PC-9 (cell line): ENCODE data around the gene TSHR. TPM values are rescaled to one million over a fixed set of nuclear protein-coding genes. Genes with fewer than 3 reads are reported as not detected.

ENCODE experiments used
- BruUV-seq: library from RNA; stranded (reverse); fragments of 400-500 nt; replicated peaks from 2 replicates; lab custom pipeline; 2021; lab: Mats Ljungman, UMichigan
- CTCF ChIA-PET: fragments of 300-600 bp; sonication (Branson Sonifier 250); formaldehyde crosslinking; loops from one replicate; lab custom pipeline; 2022; ENCODE audit warnings: antibody characterized with exemption; lab: Charles Lee
- POLR2A ChIA-PET: fragments of 300-600 bp; sonication (Branson Sonifier 250); formaldehyde crosslinking; loops from one replicate; lab custom pipeline; 2022; ENCODE audit warnings: antibody characterized with exemption; ENCODE audit not compliant: unreplicated experiment; lab: Charles Lee
- DNase-seq, 2 experiments: peaks; one replicate each; pipeline versions ENCODE4 v3.0.0 to v3.0.0-alpha.2; 2015 to 2022; ENCODE audit warnings: mixed read lengths in 1 of 2
- H2AFZ ChIP-seq: fragments of 200-600 bp; sonication (generic); 2 replicates; pipeline ENCODE4 v1.8.1; 2017; ENCODE audit warnings: antibody characterized with exemption
- H3F3A ChIP-seq: fragments of 200-600 bp; sonication (generic); 2 replicates; pipeline ENCODE4 v1.8.1; 2017; ENCODE audit warnings: antibody characterized with exemption, mild to moderate bottlenecking, low read depth; ENCODE audit not compliant: insufficient read depth
- H3K27ac ChIP-seq: fragments of 200-600 bp; sonication (generic); 2 replicates; pipeline ENCODE4 v1.6.1; 2016; ENCODE audit warnings: mixed run types
- H3K27me3 ChIP-seq: fragments of 200-600 bp; sonication (generic); 2 replicates; pipeline ENCODE4 v1.6.1; 2016; ENCODE audit warnings: low read depth, mixed run types; ENCODE audit not compliant: insufficient read depth
- H3K36me3 ChIP-seq: fragments of 200-600 bp; sonication (generic); 2 replicates; pipeline ENCODE4 v1.6.1; 2016; ENCODE audit warnings: low read depth, mixed run types
- H3K4me1 ChIP-seq: fragments of 200-600 bp; sonication (generic); replicated peaks from 2 replicates; pipeline ENCODE4 v1.6.1; 2016; ENCODE audit warnings: mixed run types; ENCODE audit not compliant: insufficient read depth
- H3K4me2 ChIP-seq: fragments of 200-600 bp; sonication (generic); 2 replicates; pipeline ENCODE4 v1.6.1; 2017; ENCODE audit warnings: mixed run types
- H3K4me3 ChIP-seq: fragments of 200-600 bp; sonication (generic); 2 replicates; pipeline ENCODE4 v1.6.1; 2016; ENCODE audit warnings: mixed run types
- H3K79me2 ChIP-seq: fragments of 200-600 bp; sonication (generic); 2 replicates; pipeline ENCODE4 v1.6.1; 2017; ENCODE audit warnings: low read depth, mixed run types
- H3K9me2 ChIP-seq: fragments of 200-600 bp; sonication (generic); 2 replicates; pipeline ENCODE4 v1.8.1; 2017; ENCODE audit warnings: mild to moderate bottlenecking; ENCODE audit not compliant: insufficient read depth
- H3K9me3 ChIP-seq: fragments of 200-600 bp; sonication (generic); 2 replicates; pipeline ENCODE4 v1.8.1; 2016; ENCODE audit warnings: low read depth; ENCODE audit not compliant: insufficient read depth
- H4K20me1 ChIP-seq: fragments of 200-600 bp; sonication (generic); 2 replicates; pipeline ENCODE4 v1.8.1; 2017; ENCODE audit not compliant: insufficient read depth
- EZH2 ChIP-seq: fragments of 200-600 bp; sonication (generic); IDR thresholded peaks from 2 replicates; pipeline ENCODE4 v1.8.0; 2017; ENCODE audit warnings: antibody characterized with exemption, low read depth
- intact Hi-C: fragments of 100-400 bp; cut with micrococcal nuclease; formaldehyde crosslinking; loops from one replicate; pipeline ENCODE4 v1.10.0; 2022; ENCODE audit not compliant: unreplicated experiment
- total RNA-seq: library from RNA; stranded (reverse); gene quantifications from 2 replicates; pipeline ENCODE4 v1.2.3, GENCODE V29; 2021
- TF ChIP-seq, protein P1 (sequence below): fragments of 200-600 bp; sonication (generic); conservative IDR thresholded peaks from 2 replicates; pipeline ENCODE4 v1.6.1; 2017; ENCODE audit warnings: mixed run types, antibody characterized with exemption, mild to moderate bottlenecking, moderate library complexity

The TSHR gene
- total RNA-seq, 1 experiment from 2014 or later, result not detected

GRCh38 chr14:81144824-81145603 is 189.6 kb downstream of the TSHR start:
- Histone ChIP-seq H3F3A (no peaks in the 10 kb centered on the region), H3K27me3 (no peaks in the 10 kb centered on the region), H2AFZ (no peak overlapping the region), H3K9me2 (no peaks in the 10 kb centered on the region), H3K36me3 (no peaks in the 10 kb centered on the region), H3K79me2 (no peaks in the 10 kb centered on the region), H3K9me3 (no peaks in the 10 kb centered on the region), H3K27ac (no peak overlapping the region), H4K20me1 (no peaks in the 10 kb centered on the region), H3K4me2 (no peak overlapping the region), H3K4me3 (no peak overlapping the region), H3K4me1 (no peaks in the 10 kb centered on the region)
- POLR2A ChIA-PET, result interaction anchor here (0.7 kb wide), 1 partner anchor 9 kb away, joined by 3 read pairs; no protein-coding TSS in a partner anchor
- TF ChIP-seq EZH2, result no peak
- TF ChIP-seq, protein P1, sequence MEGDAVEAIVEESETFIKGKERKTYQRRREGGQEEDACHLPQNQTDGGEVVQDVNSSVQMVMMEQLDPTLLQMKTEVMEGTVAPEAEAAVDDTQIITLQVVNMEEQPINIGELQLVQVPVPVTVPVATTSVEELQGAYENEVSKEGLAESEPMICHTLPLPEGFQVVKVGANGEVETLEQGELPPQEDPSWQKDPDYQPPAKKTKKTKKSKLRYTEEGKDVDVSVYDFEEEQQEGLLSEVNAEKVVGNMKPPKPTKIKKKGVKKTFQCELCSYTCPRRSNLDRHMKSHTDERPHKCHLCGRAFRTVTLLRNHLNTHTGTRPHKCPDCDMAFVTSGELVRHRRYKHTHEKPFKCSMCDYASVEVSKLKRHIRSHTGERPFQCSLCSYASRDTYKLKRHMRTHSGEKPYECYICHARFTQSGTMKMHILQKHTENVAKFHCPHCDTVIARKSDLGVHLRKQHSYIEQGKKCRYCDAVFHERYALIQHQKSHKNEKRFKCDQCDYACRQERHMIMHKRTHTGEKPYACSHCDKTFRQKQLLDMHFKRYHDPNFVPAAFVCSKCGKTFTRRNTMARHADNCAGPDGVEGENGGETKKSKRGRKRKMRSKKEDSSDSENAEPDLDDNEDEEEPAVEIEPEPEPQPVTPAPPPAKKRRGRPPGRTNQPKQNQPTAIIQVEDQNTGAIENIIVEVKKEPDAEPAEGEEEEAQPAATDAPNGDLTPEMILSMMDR, result no peak
- BruUV-seq, result no TSS peak
- CTCF ChIA-PET, result no interaction called here
- no peak for DNase-seq
- intact Hi-C loops, result no loop called here

DNA sequence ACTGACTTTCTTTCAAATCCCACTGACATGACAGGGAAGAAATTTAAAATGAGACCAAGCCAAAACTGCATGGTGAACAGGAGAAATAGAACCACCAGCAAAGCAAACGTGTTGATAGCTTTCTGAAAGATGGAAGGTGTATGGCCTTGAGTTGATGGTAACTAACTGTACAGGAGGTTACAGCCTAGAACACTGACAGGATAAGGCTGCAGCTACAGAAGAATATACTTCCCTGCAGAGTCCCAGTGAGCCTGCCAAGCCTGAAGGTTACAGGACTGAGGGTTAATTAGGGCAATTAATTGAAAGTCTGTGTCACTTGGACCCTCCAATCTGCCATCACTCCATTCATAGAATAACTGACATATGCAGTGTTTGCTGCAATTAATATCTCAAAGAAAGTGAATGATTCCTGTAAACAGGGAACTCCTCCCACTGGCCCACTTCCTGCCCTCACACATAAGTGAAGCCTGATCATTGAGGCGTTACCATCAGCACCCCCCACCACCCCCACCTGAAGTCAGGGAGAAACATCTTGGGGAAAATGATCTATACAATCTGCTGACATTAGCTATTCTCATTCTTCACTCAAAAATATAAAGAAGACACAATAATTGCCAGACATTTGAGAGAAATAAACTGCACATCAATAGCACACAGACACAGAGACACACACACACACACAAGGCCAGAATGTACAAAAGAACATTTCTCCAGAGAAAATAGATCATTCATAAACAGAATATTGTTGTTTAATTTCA is 191.9 kb downstream of the TSHR start:
- no TSS peak for BruUV-seq
- Histone ChIP-seq H3K36me3 (no peaks in the 10 kb centered on the region), H3K27ac (no peak overlapping the region), H3K79me2 (no peaks in the 10 kb centered on the region), H3F3A (no peaks in the 10 kb centered on the region), H3K9me3 (no peaks in the 10 kb centered on the region), H4K20me1 (no peaks in the 10 kb centered on the region), H3K4me2 (no peak overlapping the region), H2AFZ (no peak overlapping the region), H3K4me3 (no peak overlapping the region), H3K4me1 (no peaks in the 10 kb centered on the region), H3K27me3 (no peaks in the 10 kb centered on the region), H3K9me2 (no peaks in the 10 kb centered on the region)
- TF ChIP-seq, protein P1, result no peak
- TF ChIP-seq EZH2, result no peak
- no peak for DNase-seq
- CTCF ChIA-PET, result no interaction called here
- POLR2A ChIA-PET, result no interaction called here
- intact Hi-C loops, result no loop called here

GRCh38 chr14:81148635-81149034 is 193.2 kb downstream of the TSHR start:
- CTCF ChIA-PET, result no interaction called here
- POLR2A ChIA-PET, result no interaction called here

More at GRCh38 chr14:81148635-81149034, 193.2 kb downstream of the TSHR start:
- Histone ChIP-seq H3K4me2 (no peak overlapping the region), H3F3A (no peaks in the 10 kb centered on the region), H3K36me3 (no peaks in the 10 kb centered on the region), H3K9me3 (no peaks in the 10 kb centered on the region), H3K27me3 (no peaks in the 10 kb centered on the region), H4K20me1 (no peaks in the 10 kb centered on the region), H2AFZ (no peak overlapping the region), H3K4me1 (no peaks in the 10 kb centered on the region), H3K9me2 (no peaks in the 10 kb centered on the region), H3K4me3 (no peak overlapping the region), H3K27ac (no peak overlapping the region), H3K79me2 (no peaks in the 10 kb centered on the region)
- BruUV-seq, result no TSS peak
- no peak for DNase-seq
- TF ChIP-seq, protein P1, result no peak
- TF ChIP-seq EZH2, result no peak
- intact Hi-C loops, result no loop called here
